NCI-H146 treated with DMSO at 0.1 percent for 48 hours (cell line): ENCODE results near the gene EPG5.

Experiments used
- DNase-seq: peaks from one replicate; lab custom pipeline; 2025; ENCODE audit not compliant: unreplicated experiment; lab: John Stamatoyannopoulos, UW

EPG5 gene

DNA sequence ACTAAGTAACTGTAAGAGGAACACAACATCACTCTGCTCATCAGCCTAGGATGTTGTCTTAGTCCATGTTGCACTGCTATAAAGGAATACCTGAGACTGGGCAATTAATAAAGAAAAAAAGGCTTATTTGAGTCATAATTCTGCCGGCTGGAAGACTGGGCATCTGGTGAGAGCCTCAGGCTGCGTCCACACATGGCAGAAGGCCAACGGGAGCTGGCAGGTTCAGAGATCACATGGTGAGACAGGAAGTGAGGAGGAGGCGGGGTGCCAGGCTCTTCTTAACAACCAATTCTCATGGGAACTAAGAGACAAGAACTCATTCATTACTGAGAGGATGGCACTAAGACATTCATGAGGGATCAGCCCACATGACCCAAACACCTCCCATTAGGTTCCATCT lies 46.8 kb downstream of the EPG5 start:
- DNase-seq, result peak; percentile 54

DNA sequence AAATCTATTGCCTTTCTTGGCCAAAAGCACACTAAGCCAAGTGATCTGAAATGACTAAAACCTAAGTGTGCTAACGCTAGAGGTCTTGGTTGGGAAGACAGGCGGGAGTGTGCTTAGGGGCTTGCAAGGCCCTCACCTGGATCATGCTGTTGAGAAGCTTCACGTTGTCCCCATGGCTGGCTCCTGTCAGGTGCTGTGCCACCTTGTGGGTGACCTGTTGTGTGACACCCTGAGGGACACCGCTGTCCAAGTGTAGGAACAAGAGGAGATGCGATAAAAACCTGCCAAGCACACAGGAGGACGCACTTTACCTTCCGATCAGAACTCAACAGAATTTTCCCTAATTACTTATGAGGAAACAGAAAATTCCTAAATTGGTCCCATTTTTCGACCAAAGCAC lies 50.8 kb downstream of the EPG5 start:
- DNase-seq, result no peak

DNA sequence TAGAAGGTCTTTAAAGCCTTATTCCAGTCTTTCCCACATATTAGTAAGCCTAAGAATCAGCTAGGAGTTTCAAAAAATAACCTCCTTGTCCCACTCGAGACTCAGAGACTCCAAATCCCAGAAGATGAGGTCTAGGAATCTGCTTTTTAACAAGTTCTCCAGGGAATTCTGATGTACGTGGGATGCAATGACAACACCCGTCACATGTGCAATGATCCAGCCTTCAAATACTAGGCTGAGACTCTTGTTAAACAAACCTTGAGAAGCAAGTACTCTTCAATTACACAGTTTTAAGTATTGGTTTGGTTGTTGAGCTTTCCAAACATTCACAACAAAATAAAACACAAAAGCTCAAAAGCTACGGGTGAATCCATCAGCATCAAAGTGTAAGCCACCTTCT lies 53.9 kb downstream of the EPG5 start:
- DNase-seq, result no peak

DNA sequence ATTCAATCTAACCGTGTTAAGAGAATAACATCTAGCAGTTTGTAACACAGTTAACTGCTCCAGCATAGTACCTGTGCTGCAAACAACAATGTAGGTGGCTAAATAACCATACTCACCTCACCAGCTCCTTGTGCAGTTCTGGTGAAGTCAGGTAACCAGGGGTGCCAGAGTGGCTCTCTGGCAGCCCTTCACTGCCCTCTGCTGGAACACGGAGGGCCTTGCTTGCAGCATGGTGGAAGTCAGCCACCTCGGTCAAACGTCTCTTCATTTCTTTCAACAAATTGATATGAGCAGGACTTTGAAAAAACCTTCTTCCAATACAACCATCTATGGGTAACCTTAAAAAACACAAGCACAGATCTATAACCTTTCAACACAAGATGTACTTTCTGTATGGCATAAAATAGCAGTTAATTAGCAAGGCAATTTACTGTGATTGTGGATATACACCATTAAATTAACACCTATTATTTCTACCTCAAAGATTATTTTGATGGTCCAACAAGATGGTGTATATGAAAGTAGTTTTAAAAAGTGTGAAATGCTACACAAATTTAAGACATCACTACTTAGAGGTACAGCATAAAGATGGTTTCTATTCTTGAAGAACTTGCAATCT lies 56.6 kb downstream of the EPG5 start:
- peak; percentile 12 for DNase-seq

DNA sequence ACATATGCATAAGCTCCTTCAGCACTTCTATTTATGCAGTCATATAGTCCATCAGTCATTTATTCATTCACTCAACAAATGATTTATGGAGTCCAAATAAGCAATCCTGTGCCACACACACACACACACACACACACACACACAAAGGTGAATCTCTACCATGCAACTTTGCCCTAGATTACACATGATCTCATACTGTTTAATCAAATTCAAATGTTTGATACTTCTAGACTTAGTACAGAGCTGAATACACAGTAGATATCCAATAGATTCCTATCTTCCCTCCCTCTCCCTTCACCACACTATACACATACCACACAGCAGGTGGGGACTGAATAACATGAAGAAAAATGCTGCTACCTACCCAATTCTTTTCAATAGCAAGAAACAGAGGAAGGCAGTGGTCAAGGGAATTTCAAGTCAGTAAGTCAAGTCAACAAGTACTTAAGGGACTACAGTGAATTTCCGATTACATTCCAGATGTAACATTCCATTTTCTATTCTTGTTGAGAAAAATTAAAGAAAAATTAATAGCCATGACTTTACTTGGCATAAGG lies 65.4 kb downstream of the EPG5 start:
- no peak for DNase-seq

DNA sequence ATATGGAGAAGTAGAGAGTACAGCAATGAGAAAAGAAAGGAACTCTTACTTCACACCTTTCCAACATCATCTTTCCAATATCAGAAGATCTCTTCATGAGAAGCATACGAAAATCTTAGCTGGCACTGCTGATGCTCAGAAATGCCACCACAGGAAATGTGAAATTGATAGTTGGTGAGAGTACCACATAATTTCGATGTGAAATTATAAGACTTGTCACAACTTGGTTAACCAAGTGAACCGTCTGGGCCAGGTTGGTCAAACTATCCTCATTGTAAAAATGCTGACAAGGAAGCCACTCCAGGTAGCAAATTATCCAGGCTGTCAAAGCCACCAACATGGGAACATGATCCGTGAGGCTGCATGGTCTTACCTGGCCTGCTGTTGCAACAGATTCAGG lies 66.5 kb downstream of the EPG5 start:
- DNase-seq, result no peak

DNA sequence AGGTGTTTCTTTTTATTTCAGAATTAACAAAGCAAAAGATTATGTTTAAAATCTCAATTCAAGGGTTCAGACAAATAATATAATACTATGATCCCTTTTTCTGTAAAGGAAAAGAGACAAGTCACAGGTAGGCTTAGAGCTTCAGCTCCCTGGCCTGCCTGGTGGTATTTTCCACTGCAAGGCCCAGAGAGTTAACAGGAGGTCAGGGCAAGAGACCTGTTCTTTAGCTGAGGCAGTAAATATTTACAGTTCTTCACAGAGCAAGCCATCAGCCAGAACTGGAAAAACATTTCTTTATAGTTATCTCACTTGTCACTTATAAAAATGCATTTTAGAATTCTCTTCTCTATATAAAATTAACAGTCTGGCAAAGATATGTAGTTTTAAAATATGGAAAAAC lies 70.1 kb downstream of the EPG5 start:
- no peak for DNase-seq

DNA sequence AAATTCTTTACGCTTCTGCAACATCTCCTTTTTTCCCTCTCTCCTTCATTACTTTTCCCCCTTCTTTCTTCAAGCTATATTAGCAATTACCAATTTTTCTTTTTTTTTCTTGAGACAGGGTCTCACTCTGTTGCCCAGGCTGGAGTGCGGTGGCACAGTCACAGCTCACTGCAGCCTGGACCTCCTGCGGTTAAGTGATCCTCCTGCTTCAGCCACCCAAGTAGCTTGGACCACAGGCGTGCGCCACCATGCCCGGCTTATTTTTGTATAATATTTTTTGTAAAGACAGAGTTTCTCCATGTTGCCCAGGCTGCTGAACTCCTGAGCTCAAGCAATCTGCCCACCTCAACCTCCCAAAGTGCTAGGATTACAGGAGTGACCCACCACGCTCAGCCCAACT lies 70.7 kb downstream of the EPG5 start:
- no peak for DNase-seq

DNA sequence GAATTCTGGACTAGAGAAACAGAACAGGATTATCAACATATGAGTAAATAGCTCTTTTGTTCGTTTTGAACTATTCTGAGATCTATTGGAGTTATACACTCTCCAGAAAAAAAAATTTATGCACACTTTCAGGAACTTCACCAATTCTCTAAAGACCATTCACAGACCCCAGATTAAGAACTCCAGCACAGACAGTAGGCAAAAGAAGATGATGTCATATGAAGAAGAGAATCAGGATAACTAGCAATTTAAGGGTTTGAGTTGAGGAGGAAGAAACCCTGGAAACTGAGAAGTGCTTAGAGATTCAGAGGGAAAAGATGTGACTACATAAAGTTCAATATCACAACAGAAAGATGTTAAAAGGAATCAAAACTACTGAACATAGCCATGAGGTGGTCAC lies 71.8 kb downstream of the EPG5 start:
- no peak for DNase-seq

DNA sequence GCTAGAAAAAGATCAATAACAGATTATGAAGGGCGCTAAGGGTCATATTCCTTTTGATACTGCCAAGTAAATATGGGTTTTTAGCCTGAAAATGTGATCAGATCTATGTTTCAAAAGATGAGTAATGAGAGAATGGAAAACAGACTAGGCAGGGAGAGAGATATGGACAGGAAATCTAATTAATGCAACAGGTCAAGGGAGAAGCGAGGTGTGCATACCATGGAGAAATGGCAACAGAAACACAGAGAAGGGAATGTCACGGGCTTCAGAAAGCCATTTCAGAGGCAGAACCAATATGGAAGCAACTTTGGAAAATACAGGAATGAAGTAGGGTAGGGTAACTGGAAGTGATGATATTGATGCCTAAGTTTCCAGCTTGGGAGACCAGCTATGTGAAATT lies 72.3 kb downstream of the EPG5 start:
- no peak for DNase-seq

DNA sequence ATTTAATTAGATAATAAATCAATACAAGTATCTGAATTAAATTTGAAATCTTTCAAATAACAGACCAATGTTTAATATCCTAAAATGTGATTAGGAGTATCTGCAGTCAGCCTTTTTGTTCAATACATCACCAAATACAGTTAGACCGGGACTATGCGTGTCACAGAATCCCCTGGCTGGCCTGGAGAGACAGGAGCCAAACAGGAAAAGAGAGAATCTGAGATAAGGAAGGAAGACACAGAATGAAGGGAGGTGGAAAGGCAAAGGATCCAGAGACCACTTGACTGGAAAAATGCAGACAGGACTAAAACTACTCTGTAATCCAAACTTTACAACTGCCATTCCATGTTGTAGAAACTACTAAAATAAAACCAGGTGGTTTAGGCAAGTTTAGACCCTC lies 75.3 kb downstream of the EPG5 start:
- DNase-seq, result no peak

DNA sequence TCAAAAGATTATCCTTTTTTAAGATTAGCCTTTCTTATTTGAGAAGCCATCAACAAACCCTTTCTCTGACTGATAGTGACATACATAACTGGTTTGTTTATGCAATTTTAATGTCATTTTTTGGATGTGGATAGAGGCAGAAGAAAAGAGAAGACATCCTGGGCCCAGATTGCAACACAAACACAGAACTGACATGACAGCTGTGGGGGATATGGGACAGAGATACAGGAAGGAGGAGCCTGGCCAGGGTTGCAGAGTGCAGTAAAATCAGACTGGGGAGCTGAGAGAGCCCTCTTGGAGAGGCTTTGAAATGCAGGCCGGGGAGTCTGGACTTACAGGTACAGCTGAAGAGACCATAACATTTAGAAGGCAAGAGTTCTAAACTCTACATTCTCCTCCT lies 76.5 kb downstream of the EPG5 start:
- DNase-seq, result no peak

DNA sequence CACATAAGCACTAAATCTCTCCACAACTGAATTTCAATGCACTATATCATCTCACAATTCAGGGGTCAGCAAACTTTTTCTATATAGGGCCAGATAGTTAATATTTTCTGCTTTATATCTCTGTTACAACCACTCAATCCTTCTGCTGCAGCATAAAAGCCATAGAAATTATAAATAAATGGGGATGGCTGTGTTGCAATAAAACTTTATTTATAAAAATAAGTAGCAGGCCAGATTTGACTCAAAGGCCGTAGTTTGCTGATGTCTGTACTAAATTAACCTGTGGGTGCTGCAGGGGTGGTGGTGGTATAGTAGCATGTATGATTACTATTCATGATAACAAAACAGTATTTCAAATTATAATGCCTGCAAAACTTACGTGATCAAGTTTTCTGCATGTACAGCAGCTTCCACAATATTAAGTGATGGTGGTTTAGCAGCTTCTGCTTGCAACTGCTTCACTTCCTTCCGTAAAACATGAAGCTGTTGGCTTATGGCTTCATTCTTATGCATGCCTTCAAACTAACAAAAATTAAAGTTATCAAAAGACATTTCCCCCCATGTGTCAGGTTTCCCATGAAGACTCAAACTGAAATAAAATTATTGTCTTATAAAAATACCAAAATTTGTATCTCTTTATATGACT lies 77.6 kb downstream of the EPG5 start:
- DNase-seq, result no peak

DNA sequence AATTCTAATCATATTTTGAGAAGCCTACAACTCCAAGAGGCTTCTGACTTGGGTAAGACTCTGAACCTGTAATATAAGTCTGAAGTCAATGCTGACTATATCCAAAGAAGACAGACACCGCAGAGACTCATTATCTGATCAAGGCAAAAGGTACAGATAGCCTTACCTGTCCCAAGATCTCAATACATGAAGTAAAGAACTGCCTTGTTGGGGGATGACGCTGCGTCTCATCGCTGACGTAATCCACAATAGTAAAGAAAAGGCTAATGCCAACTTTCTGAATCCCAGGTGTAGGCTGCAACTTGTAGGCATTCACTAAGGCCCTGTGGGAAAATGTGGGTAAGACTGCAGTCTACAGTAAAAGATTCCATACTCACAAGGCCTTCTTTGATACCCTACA lies 79.5 kb downstream of the EPG5 start:
- DNase-seq, result no peak

DNA sequence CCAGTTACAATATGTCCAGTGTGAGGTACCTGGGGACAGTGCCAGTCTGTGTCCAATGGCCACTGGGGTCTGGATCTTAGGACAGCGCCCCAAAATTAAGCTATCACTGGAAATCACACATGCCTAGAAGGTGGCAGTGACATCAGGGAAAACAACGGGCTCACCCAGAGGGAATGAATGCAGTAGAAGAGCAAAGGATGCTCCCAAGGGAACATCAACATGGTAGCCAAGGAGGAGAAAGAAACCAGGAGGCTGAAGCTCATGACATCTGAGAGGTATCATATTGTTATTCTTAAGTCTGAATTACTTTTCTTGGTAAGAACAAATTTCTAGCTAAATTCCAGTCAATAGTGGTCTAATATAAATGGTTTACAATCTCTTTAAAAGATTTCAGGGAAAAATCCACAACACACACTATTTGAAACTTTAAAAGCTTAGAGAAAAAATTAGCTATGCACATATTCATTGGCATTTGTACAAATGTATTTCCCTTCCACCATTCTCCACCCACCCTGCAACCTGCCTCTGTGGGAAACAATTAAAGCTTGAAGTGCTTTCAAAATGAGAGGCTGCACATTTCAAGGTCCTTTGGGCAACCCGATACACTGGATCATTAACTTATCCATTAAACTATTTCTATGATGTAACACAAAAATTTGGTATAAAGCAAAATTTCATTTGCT lies 86.1 kb downstream of the EPG5 start:
- DNase-seq, result no peak

DNA sequence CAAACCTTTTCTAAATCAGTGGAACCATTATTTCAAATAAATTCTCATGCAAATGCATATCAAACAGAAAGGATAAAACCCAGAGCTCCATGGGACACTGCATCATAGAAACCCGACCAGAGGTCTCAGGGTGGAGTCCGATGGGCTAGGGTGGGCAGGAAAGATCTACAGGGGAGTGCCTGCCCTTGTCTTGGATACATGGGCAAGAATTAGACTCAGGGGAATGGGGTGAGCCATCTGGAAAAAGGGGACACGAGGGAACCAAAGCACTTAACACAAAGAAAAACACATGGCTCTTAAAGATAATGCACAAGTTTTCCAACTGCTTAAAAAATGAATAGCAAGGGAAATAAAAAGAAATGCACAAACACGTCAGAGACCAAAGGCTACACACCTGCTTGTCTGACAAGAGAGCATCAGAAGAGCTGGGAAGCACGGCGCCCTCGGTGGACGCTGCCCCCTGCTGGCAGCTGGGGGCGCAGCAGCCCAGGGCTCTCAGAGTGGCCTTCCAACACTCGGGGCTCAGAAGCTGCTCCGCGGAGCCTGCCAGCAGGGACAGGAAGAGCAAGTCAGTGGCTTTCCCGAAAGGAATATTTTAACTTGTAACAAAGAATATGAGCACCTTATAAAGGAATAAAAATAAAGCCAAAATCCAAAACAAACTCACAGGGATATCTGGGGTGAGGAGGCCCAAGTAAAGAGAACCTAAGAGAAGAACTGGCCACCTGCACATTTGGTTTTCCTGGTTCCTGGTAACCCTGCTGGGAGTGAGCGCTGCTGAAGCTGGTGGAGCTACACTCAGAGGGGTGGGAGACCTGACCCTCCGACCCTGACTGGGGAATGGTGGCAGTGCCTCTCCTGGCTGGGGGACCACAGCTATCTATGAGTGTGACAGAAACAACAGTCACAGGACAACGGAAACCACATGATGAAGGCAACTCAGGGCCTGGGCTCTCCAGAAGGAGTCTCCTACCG lies 87.2 kb downstream of the EPG5 start:
- DNase-seq, result peak; percentile 73

DNA sequence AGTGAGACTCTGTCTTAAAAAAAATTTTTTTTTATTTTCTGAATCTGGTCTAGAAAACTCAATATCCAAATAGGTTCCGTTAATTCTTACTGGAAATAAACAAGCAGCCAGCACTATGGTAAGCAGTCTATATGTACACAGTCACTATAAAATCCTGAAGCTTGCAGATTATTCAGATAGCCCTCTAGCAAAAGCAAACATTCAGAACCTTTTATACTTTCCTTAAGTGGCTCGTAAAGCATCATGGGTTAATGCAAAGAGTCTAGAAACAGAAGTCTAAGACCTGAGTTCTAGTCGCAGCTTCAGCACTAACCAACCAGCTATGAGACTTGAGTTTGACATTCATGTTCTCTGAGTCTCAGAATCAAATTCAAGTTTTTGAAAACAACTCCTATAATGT lies 89.7 kb downstream of the EPG5 start:
- DNase-seq, result no peak

DNA sequence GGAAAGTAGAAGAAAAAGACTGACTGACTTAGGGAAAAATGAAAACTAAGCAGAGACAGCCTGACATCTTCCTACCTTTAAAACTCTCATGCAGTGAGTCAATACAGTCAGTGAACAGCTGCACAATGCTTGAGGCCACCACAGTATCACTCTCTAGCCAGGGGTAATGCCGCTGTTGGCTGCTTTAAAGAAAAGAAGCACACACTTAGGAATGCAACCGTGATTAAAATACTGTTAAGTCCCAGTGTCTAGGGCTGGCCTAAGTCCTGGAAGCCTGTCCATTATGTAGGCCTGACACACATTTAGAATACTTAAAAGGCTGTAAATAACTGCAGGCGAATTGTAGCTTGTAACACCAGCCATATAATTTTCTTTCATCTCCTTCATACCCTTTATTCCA lies 91.0 kb downstream of the EPG5 start:
- DNase-seq, result no peak

DNA sequence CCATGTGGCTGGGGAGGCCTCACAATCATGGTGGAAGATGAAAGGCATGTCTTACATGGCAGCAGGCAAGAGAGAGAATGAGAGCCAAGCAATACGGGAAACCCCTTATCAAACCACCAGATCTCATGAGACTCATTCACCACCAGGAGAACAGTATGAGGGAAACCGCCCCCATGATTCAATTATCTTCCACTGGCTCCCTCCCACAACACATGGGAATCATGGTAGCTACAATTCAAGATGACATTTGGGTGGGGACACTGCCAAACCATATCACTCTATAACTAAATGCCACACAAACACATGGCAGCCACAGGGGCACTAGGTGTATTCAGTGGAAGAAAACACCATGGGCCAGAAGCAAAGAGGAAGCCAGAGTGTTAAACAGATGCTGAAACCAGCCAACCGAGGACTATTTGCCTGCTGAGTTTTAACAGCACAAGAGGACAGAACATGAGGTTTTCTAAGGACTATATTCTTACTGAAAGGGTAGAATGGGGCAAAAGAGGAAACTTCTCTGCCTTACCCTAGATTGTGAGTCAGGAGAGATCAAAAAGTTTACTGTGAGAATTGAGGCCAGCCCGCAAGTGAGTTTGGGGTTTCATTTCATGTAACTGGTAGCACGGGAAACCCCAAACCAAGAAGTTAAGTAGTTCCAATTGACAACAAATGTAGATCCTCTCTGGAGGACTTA lies 92.5 kb downstream of the EPG5 start:
- DNase-seq, result no peak

DNA sequence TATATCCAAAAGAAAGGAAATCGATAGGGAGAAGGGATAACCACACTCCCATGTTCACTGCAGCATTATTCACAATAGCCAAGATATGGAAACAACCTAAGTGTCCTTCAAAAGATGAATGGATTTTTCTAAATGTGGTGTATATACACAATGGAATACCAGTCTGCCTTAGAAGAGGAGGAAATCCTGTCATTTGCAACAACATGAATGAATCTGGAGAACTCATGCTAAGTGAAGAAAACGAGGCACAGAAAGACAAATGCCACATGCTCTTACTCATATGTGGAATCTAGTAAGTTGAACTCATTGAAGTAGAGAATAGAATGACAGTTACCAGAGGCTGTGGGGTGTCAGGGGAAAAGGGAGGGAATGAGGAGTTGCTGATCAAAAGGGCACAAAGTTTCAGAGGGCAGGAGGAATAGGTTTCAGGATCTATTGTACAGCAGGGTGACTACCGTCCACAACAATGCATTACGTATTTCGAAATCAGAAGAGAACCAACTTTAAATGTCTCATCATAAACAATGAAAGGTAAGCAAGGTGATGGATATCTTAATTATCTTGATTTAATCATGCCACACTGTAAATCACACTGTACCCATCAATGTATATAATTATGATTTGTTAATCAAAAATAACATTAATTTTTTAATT lies 95.6 kb downstream of the EPG5 start:
- DNase-seq, result no peak
